SK-N-SH (cell line): Measurements from ENCODE around the gene LYPD4. TPM values are rescaled to one million over a fixed set of nuclear protein-coding genes. Genes with fewer than 3 reads are reported as not detected.

Experiments
- CTCF ChIA-PET: fragments of 300-600, 350-600 bp; formaldehyde crosslinking; extraction: SDS; loops from one replicate; lab custom pipeline; 2021; lab: Yijun Ruan, JAX
- POLR2A ChIA-PET: fragments of 350-600 bp; sonication (Branson Sonifier 250); formaldehyde crosslinking; extraction: SDS; loops from one replicate; lab custom pipeline; 2020; ENCODE audit warnings: antibody characterized with exemption, inconsistent platforms; lab: Yijun Ruan, JAX
- DNase-seq: peaks from one replicate; pipeline ENCODE4 v3.0.0; 2012
- H2AFZ ChIP-seq: fragments of 200-600 bp; sonication (generic); 2 replicates; pipeline ENCODE4 v1.8.1; 2016; ENCODE audit warnings: antibody characterized with exemption, mild to moderate bottlenecking, low read depth
- H3F3A ChIP-seq: fragments of 200-600 bp; sonication (generic); replicated peaks from 2 replicates; pipeline ENCODE3; 2016; ENCODE audit warnings: antibody characterized with exemption, mild to moderate bottlenecking; ENCODE audit not compliant: insufficient read depth
- H3K27ac ChIP-seq, 2 experiments: fragments of 200-500 bp in 1 of 2; fragments of 200-600 bp in 1 of 2; sonication (Bioruptor generic) in 1 of 2; sonication (generic), shearing (Covaris generic) in 1 of 2; 2 replicates each; pipeline versions ENCODE4 v1.5.1 to v1.6.1; 2014 to 2016; ENCODE audit warnings: low read depth in 2 of 2, inconsistent platforms in 1 of 2, low read length in 1 of 2, mild to moderate bottlenecking in 1 of 2, mixed read lengths in 1 of 2
- H3K27me3 ChIP-seq: fragments of 200-600 bp; sonication (generic), shearing (Covaris generic); 2 replicates; pipeline ENCODE4 v1.6.1; 2016; ENCODE audit warnings: mixed run types; ENCODE audit not compliant: insufficient read depth
- H3K36me3 ChIP-seq, 2 experiments: fragments of 200-500 bp in 1 of 2; fragments of 200-600 bp in 1 of 2; sonication (Bioruptor generic) in 1 of 2; sonication (generic) in 1 of 2; replicated peaks in 1 of 2; 2 replicates each; pipeline versions ENCODE3 to v1.5.1; 2014 to 2016; ENCODE audit warnings: low read length in 1 of 2, mild to moderate bottlenecking in 1 of 2; ENCODE audit not compliant: insufficient read depth in 2 of 2, control insufficient read depth in 1 of 2
- H3K4me1 ChIP-seq, 2 experiments: fragments of 200-500 bp in 1 of 2; fragments of 200-600 bp in 1 of 2; sonication (Bioruptor generic) in 1 of 2; sonication (generic), shearing (Covaris generic) in 1 of 2; 2 replicates each; pipeline versions ENCODE4 v1.5.1 to v1.6.1; 2014 to 2016; ENCODE audit warnings: low read depth in 1 of 2, low read length in 1 of 2, mixed run types in 1 of 2; ENCODE audit not compliant: insufficient read depth in 2 of 2, control insufficient read depth in 1 of 2
- H3K4me2 ChIP-seq: fragments of 200-600 bp; sonication (generic), shearing (Covaris generic); 2 replicates; pipeline ENCODE4 v1.6.1; 2017; ENCODE audit warnings: mixed run types
- H3K4me3 ChIP-seq, 2 experiments: fragments of 200-500 bp in 1 of 2; fragments of 200-600 bp in 1 of 2; sonication (Bioruptor generic) in 1 of 2; sonication (generic), shearing (Covaris generic) in 1 of 2; 2 replicates each; pipeline versions ENCODE4 v1.5.1 to v1.8.1; 2014 to 2016; ENCODE audit warnings: low read depth in 2 of 2, inconsistent platforms in 1 of 2, low read length in 1 of 2, mild to moderate bottlenecking in 1 of 2, mixed read lengths in 1 of 2, moderate library complexity in 1 of 2
- H3K79me2 ChIP-seq: fragments of 200-600 bp; sonication (generic); 2 replicates; pipeline ENCODE4 v1.8.1; 2017; ENCODE audit warnings: mild to moderate bottlenecking; ENCODE audit not compliant: insufficient read depth
- H3K9ac ChIP-seq: fragments of 200-600 bp; sonication (generic); 2 replicates; pipeline ENCODE4 v1.6.1; 2017; ENCODE audit warnings: mixed run types
- H3K9me2 ChIP-seq: fragments of 200-600 bp; sonication (generic); 2 replicates; pipeline ENCODE4 v1.6.1; 2017; ENCODE audit warnings: mixed run types
- H3K9me3 ChIP-seq: fragments of 200-600 bp; sonication (generic); 2 replicates; pipeline ENCODE4 v1.6.1; 2017; ENCODE audit warnings: mixed run types, mild to moderate bottlenecking, moderate library complexity
- H4K20me1 ChIP-seq: fragments of 200-600 bp; sonication (generic); 2 replicates; pipeline ENCODE4 v1.6.1; 2017; ENCODE audit warnings: mild to moderate bottlenecking, mixed run types; ENCODE audit not compliant: insufficient read depth
- CTCF ChIP-seq: fragments of 200-600 bp; sonication (generic); IDR thresholded peaks from 2 replicates; pipeline ENCODE4 v1.6.1; 2017; ENCODE audit warnings: antibody characterized with exemption, mild to moderate bottlenecking, moderate library complexity
- ELF1 ChIP-seq: IDR thresholded peaks from 2 replicates; pipeline ENCODE4 v1.4.0; 2012
- EP300 ChIP-seq, 2 experiments: IDR thresholded peaks; 2 replicates each; pipeline versions ENCODE4 v1.4.0 to v1.6.1; 2012; ENCODE audit warnings: borderline replicate concordance in 1 of 2, low read depth in 1 of 2, low read length in 1 of 2
- FOXJ3 ChIP-seq: sonication (generic); formaldehyde crosslinking; IDR thresholded peaks from 2 replicates; pipeline ENCODE4 v1.5.1; 2020; ENCODE audit warnings: mild to moderate bottlenecking, missing genetic modification reagents
- JUND ChIP-seq: IDR thresholded peaks from 2 replicates; pipeline ENCODE4 v1.4.0; 2012
- MEF2A ChIP-seq: IDR thresholded peaks from 2 replicates; pipeline ENCODE4 v1.4.0; 2012; ENCODE audit warnings: low read depth, borderline replicate concordance
- RAD21 ChIP-seq: IDR thresholded peaks from 2 replicates; pipeline ENCODE4 v1.6.1; 2012; ENCODE audit warnings: mild to moderate bottlenecking, low read length
- RFX5 ChIP-seq: IDR thresholded peaks from 2 replicates; pipeline ENCODE4 v1.6.1; 2012; ENCODE audit warnings: mild to moderate bottlenecking, improper control_type of control experiment, low read length
- RXRA ChIP-seq: IDR thresholded peaks from 2 replicates; pipeline ENCODE4 v1.4.0; 2012; ENCODE audit warnings: low read depth, mild to moderate bottlenecking, borderline replicate concordance
- SMC3 ChIP-seq: IDR thresholded peaks from 2 replicates; pipeline ENCODE4 v1.6.1; 2012; ENCODE audit warnings: low read depth, low read length, improper control_type of control experiment
- TEAD4 ChIP-seq: IDR thresholded peaks from 2 replicates; pipeline ENCODE4 v1.4.0; 2012; ENCODE audit warnings: mild to moderate bottlenecking, borderline replicate concordance; ENCODE audit not compliant: insufficient read depth
- ZBTB33 ChIP-seq: IDR thresholded peaks from 2 replicates; pipeline ENCODE4 v1.4.0; 2012; ENCODE audit warnings: low read depth, borderline replicate concordance
- WGBS: methylation state at CpG from one replicate; pipeline ENCODE4 v1.1.6; 2017; ENCODE audit warnings: low lambda C conversion rate; 5-methylcytosine and 5-hydroxymethylcytosine counted together
- polyA plus RNA-seq, 3 experiments: library from polyadenylated mRNA; depleted of rRNA; stranded (reverse); fragments of >200 nt; gene quantifications; 2 replicates each; pipeline ENCODE4 v1.2.3, GENCODE V29; 2012
- TF ChIP-seq, protein P1 (sequence below): IDR thresholded peaks from 2 replicates; pipeline ENCODE4 v1.4.0; 2012; ENCODE audit warnings: low read depth, borderline replicate concordance
- TF ChIP-seq, protein P2 (sequence below): IDR thresholded peaks from 2 replicates; pipeline ENCODE4 v1.4.0; 2012; ENCODE audit warnings: low read depth

Gene LYPD4
- polyA plus RNA-seq, 1 of the 3 experiments (the other 2 are of a cell fraction): not detected

GRCh38 chr19:41850381-41850780 is 5.9 kb upstream of the LYPD4 start:
- Histone ChIP-seq H2AFZ (no peak overlapping the region), H3K4me3 (no peak overlapping the region), H3K27ac (no peak overlapping the region), H3K9ac (no peak overlapping the region), H3K4me1 (no peaks in the 10 kb centered on the region), H3K4me2 (no peak overlapping the region), H3F3A (no peaks in the 10 kb centered on the region), H4K20me1 (no peaks in the 10 kb centered on the region), H3K36me3 (no peaks in the 10 kb centered on the region), H3K27me3 (peaks cover 60% of the 10 kb centered on the region), H3K79me2 (no peaks in the 10 kb centered on the region), H3K9me3 (no peaks in the 10 kb centered on the region), H3K9me2 (no peaks in the 10 kb centered on the region)
- 25% methylated on average over 3 of the region's 5 CpGs for WGBS
- TF ChIP-seq, protein P1, sequence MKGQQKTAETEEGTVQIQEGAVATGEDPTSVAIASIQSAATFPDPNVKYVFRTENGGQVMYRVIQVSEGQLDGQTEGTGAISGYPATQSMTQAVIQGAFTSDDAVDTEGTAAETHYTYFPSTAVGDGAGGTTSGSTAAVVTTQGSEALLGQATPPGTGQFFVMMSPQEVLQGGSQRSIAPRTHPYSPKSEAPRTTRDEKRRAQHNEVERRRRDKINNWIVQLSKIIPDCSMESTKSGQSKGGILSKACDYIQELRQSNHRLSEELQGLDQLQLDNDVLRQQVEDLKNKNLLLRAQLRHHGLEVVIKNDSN: no peak
- no peak for TF ChIP-seq SMC3
- no peak for TF ChIP-seq CTCF
- no peak for TF ChIP-seq RAD21
- TF ChIP-seq TEAD4: no peak
- TF ChIP-seq RFX5: no peak
- no peak for TF ChIP-seq FOXJ3 (CRISPR knock-in tag)
- TF ChIP-seq RXRA: no peak
- TF ChIP-seq, protein P2, sequence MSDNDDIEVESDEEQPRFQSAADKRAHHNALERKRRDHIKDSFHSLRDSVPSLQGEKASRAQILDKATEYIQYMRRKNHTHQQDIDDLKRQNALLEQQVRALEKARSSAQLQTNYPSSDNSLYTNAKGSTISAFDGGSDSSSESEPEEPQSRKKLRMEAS: no peak
- TF ChIP-seq MEF2A: no peak
- no peak for TF ChIP-seq ELF1
- TF ChIP-seq EP300 (IDR thresholded peaks at IDR 0.05; ENCODE audit: borderline replicate concordance in 1 of 2, low read depth in 1 of 2, low read length in 1 of 2): no peak
- no peak for TF ChIP-seq ZBTB33
- TF ChIP-seq JUND: no peak
- CTCF ChIA-PET: interaction anchor here (0.7 to 5.5 kb wide), 6 partner anchors 8 to 144 kb away, joined by 3 to 34 read pairs (median 6); no protein-coding TSS in a partner anchor
- no peak for DNase-seq
- POLR2A ChIA-PET: interaction anchor here (0.7 to 1.0 kb wide), 2 partner anchors 9 to 10 kb away, joined by 3 to 5 read pairs; partner anchors contain the start of gene RPS19
